ENCODE measurements around the gene PIAS1. TPM values are rescaled to one million over a fixed set of nuclear protein-coding genes. Genes with fewer than 3 reads are reported as not detected.
"Not testable (repeated sequence)": the region's sequence is repeated elsewhere in the genome, so short reads cannot be mapped to it uniquely, and the experiment has no call there.

Gene PIAS1
- total and polyA plus RNA-seq, 2 donors (not counting 1 experiment from before 2014, with no cell fraction given): 28.8 to 87.3 TPM

DNA sequence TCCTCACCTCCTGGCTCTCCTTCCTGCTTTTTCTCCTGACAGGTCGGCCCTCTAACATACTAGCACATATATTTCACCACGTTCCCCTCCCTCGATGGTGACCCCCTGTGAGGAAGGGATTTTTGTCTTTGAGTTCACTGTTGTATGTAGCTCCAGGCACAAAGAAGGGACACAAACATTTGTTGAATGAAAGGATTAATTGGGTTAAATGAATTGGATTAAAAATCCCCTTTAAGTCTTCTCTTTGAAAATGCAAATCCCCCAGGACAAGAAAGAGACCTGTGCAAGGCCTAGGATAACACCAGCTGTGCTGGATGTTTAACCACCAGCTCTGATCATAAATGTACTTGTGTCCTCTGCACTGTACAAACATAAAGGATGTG is 147.8 kb downstream of the PIAS1 start:
- H3K9ac ChIP-seq (ENCODE audit: low read length): no peak overlapping the region
- no peak overlapping the region for H2AFZ ChIP-seq (ENCODE audit: insufficient read depth, low read depth, low read length, poor library complexity, severe bottlenecking)
- H4K20me1 ChIP-seq (ENCODE audit: control insufficient read depth, insufficient read depth, low read length, poor library complexity, severe bottlenecking): no peaks in the 10 kb centered on the region
- TF ChIP-seq CTCF (IDR thresholded peaks at IDR 0.05) (no peak), EZH2 (IDR thresholded peaks at IDR 0.05; ENCODE audit: borderline replicate concordance, insufficient read depth, low read depth, low read length, poor library complexity, severe bottlenecking) (no peak)
- no CpG with 5 or more reads among the region's 3 CpGs for WGBS (ENCODE audit: insufficient coverage)
- Mint-ChIP-seq H3K9me3 (ENCODE audit: insufficient read depth) (no peaks in the 10 kb centered on the region), H3K27ac (no peak overlapping the region), H3K4me1 (peaks cover 4% of the 10 kb centered on the region), H3K4me3 (no peak overlapping the region), H3K27me3 (no peaks in the 10 kb centered on the region)
- DNase-seq: no peak
- ChIA-PET CTCF (no interaction called here), POLR2A (no interaction called here)
- H3K4me3 ChIP-seq (ENCODE audit: control extremely low read depth in 1 of 5, extremely low read depth in 1 of 5, insufficient read depth in 1 of 5, low read depth in 2 of 5, low read length in 4 of 5): no peak overlapping the region
- no peaks in the 10 kb centered on the region for H3K36me3 ChIP-seq (replicated peaks in 1 of 2; ENCODE audit: control extremely low read depth in 1 of 2, control insufficient read depth in 1 of 2, extremely low read depth in 1 of 2, insufficient read depth in 2 of 2, low read length in 1 of 2)
- H3K9me3 ChIP-seq (ENCODE audit: control extremely low read depth in 1 of 3, control insufficient read depth in 2 of 3, insufficient read depth in 1 of 3, low read length in 2 of 3): no peaks in the 10 kb centered on the region
- no peaks in the 10 kb centered on the region for H3K27me3 ChIP-seq (replicated peaks in 1 of 4; ENCODE audit: control extremely low read depth in 1 of 4, control insufficient read depth in 3 of 4, insufficient read depth in 4 of 4, low read length in 3 of 4)
- H3K4me2 ChIP-seq (replicated peaks; ENCODE audit: low read depth, low read length, poor library complexity, severe bottlenecking): no peak overlapping the region
- intact Hi-C loops (cut with micrococcal nuclease): no loop called here
- H3K79me2 ChIP-seq (ENCODE audit: control insufficient read depth, insufficient read depth, low read length): no peaks in the 10 kb centered on the region
- no peak for ATAC-seq (ENCODE audit: low read depth)
- H3K27ac ChIP-seq (ENCODE audit: low read length in 2 of 2): no peak overlapping the region
- peaks cover 0 to 7% of the 10 kb centered on the region in 2 donors for H3K4me1 ChIP-seq (ENCODE audit: control insufficient read depth in 2 of 2, insufficient read depth in 2 of 2, low read length in 2 of 2)

DNA sequence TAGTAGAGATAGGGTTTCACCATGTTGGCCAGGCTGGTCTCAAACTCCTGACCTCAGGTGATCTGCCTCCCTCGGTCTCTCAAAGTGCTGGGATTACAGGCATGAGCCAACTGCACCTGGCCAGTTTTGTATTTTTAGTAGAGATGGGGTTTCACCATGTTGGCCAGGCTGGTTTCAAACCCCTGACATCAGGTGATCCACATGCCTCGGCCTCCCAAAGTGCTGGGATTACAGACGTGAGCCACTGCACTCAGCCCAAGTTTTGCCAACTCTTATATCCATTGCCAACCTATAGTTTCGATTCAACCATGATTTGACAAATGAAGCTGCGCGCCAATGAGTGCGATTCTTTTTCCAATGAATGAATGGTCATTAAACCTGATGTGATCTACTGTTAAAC is 148.9 kb downstream of the PIAS1 start:
- DNase-seq; H2AFZ ChIP-seq (ENCODE audit: insufficient read depth, low read depth, low read length, poor library complexity, severe bottlenecking); intact Hi-C loops (cut with micrococcal nuclease); POLR2A ChIA-PET; H3K9ac ChIP-seq (ENCODE audit: low read length); H3K9me3 ChIP-seq (ENCODE audit: control extremely low read depth in 1 of 3, control insufficient read depth in 2 of 3, insufficient read depth in 1 of 3, low read length in 2 of 3); H3K4me1 ChIP-seq (ENCODE audit: control insufficient read depth in 2 of 2, insufficient read depth in 2 of 2, low read length in 2 of 2); CTCF ChIA-PET; H3K27me3 Mint-ChIP-seq; H3K4me2 ChIP-seq (replicated peaks; ENCODE audit: low read depth, low read length, poor library complexity, severe bottlenecking); H3K4me3 ChIP-seq (ENCODE audit: control extremely low read depth in 1 of 5, extremely low read depth in 1 of 5, insufficient read depth in 1 of 5, low read depth in 2 of 5, low read length in 4 of 5); H3K27ac Mint-ChIP-seq; H3K4me3 Mint-ChIP-seq; H3K36me3 ChIP-seq (replicated peaks in 1 of 2; ENCODE audit: control extremely low read depth in 1 of 2, control insufficient read depth in 1 of 2, extremely low read depth in 1 of 2, insufficient read depth in 2 of 2, low read length in 1 of 2); H3K79me2 ChIP-seq (ENCODE audit: control insufficient read depth, insufficient read depth, low read length); H4K20me1 ChIP-seq (ENCODE audit: control insufficient read depth, insufficient read depth, low read length, poor library complexity, severe bottlenecking); H3K9me3 Mint-ChIP-seq (ENCODE audit: insufficient read depth); ATAC-seq (ENCODE audit: low read depth); H3K27ac ChIP-seq (ENCODE audit: low read length in 2 of 2); H3K27me3 ChIP-seq (replicated peaks in 1 of 4; ENCODE audit: control extremely low read depth in 1 of 4, control insufficient read depth in 3 of 4, insufficient read depth in 4 of 4, low read length in 3 of 4); H3K4me1 Mint-ChIP-seq: not testable (repeated sequence)
- WGBS (ENCODE audit: insufficient coverage): 97% methylated on average over 3 of the region's 7 CpGs
